Fibroblast of pulmonary artery (primary cell): ENCODE results near the gene OSER1.

Experiments used
- DNase-seq: peaks from one replicate; pipeline ENCODE4 v3.0.0-alpha.2; 2010; ENCODE audit warnings: low read depth
- H3K4me3 ChIP-seq: replicated peaks from 2 replicates; pipeline ENCODE4 v1.5.1; 2011; ENCODE audit warnings: low read depth, mild to moderate bottlenecking, control low read depth, low read length, moderate library complexity
- TF ChIP-seq, protein P1 (sequence below): IDR thresholded peaks from 2 replicates; pipeline ENCODE4 v1.5.1; 2011; ENCODE audit warnings: mild to moderate bottlenecking, control low read depth, low read length, inconsistent platforms; ENCODE audit errors: missing control alignments

The OSER1 gene

DNA sequence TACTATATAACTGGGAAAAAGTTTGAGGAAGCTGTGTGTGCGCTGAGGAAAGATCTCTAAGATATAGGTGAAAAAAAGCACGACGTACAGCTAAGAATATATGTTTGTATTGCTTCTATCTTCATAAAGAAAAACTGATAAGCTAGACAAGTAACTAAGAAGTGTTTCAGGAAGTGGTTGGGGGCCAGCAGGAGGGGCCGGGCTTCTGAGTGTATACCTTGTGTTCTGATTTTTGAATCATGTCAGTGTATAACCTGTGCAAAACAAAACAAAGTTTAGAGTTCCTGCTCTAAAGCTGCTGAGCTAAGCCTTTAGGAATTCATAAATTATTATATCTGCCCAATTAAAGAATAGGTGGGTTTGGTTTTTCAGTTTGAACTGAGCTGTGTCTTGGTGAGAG lies 7.9 kb upstream of the OSER1 start:
- TF ChIP-seq, protein P1, sequence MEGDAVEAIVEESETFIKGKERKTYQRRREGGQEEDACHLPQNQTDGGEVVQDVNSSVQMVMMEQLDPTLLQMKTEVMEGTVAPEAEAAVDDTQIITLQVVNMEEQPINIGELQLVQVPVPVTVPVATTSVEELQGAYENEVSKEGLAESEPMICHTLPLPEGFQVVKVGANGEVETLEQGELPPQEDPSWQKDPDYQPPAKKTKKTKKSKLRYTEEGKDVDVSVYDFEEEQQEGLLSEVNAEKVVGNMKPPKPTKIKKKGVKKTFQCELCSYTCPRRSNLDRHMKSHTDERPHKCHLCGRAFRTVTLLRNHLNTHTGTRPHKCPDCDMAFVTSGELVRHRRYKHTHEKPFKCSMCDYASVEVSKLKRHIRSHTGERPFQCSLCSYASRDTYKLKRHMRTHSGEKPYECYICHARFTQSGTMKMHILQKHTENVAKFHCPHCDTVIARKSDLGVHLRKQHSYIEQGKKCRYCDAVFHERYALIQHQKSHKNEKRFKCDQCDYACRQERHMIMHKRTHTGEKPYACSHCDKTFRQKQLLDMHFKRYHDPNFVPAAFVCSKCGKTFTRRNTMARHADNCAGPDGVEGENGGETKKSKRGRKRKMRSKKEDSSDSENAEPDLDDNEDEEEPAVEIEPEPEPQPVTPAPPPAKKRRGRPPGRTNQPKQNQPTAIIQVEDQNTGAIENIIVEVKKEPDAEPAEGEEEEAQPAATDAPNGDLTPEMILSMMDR: no peak
- no peak for DNase-seq
- H3K4me3 ChIP-seq: no peak overlapping the region

DNA sequence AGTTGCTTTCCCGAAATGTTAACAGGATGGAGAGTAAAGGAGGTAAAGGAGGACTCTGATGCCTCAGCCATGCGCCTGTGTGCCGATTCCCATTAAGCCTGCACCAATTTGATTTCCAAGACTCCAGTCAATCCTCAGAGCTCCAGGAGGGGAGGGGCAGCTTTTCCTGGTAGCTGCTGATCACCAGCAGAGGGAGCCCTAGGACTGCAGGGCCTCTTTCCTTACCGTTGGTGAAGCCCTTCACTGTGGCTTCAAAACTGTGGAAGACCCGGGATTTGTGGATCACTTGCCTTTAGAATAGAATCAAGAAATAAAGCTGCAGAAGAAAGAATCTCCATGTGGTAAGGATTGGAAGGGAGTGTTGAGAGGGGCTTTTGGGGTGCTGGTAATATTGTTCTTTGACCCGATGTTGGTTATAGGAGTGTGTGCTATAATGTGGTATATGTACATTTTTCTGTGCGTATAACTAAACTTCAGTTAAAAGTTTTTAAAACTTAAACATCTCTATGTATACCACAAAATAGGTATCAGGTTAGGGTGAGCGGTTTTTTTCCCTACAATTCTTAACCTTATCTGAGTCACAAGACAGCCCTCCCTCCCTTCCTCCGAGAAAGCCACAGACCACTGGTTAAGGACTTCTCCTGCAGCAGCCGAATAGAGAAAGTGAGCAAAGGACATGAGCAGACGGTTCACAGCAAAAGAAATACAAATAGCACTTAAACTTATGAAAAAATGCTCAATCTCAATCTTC lies 6.9 kb upstream of the OSER1 start:
- TF ChIP-seq, protein P1: peak; percentile 100
- peak; percentile 80 for DNase-seq
- H3K4me3 ChIP-seq: no peak overlapping the region

DNA sequence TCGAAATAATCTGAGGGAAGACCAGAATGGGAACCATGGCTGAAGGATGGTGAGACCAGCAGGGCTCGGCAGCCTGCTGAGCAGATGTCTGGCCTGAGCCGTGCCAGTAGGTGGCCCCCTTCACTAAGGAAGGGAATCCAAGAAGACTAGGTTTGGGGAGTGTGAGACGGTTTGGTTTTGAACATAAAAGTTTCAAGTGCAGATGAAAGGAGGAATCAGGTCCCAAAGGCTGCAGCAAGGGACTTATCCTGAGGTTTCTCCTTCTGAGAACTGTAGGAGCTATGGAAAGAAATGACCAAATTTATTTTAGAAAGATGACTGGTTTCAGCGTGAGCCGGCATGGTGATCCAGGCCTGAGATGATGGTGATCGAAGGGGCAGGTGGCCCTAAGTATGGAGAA lies 4.6 kb upstream of the OSER1 start:
- peak; percentile 79 for DNase-seq
- TF ChIP-seq, protein P1: peak; percentile 92

DNA sequence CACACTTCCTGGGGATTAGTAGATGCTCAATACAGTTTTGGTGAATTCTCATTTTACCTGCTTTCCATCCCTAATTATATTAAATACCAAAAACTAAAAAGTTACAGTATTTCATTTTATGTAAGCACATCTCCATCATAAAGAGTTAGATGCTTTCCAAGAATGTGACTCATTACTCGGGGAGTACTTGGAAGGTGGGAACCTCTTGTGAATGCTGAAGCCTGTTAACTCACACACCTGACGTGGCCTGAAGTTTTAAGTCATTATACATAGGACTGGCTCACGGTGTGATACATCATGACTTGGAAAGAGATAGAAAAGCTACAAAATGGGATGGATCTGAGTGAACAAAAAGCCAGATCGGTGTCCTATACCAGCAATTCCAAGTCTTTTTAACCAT lies 2.2 kb upstream of the OSER1 start:
- H3K4me3 ChIP-seq: no peak overlapping the region
- TF ChIP-seq, protein P1: no peak
- no peak for DNase-seq

More for the DNA sequence above, 4.6 kb upstream of the OSER1 start:
- no peak overlapping the region for H3K4me3 ChIP-seq

DNA sequence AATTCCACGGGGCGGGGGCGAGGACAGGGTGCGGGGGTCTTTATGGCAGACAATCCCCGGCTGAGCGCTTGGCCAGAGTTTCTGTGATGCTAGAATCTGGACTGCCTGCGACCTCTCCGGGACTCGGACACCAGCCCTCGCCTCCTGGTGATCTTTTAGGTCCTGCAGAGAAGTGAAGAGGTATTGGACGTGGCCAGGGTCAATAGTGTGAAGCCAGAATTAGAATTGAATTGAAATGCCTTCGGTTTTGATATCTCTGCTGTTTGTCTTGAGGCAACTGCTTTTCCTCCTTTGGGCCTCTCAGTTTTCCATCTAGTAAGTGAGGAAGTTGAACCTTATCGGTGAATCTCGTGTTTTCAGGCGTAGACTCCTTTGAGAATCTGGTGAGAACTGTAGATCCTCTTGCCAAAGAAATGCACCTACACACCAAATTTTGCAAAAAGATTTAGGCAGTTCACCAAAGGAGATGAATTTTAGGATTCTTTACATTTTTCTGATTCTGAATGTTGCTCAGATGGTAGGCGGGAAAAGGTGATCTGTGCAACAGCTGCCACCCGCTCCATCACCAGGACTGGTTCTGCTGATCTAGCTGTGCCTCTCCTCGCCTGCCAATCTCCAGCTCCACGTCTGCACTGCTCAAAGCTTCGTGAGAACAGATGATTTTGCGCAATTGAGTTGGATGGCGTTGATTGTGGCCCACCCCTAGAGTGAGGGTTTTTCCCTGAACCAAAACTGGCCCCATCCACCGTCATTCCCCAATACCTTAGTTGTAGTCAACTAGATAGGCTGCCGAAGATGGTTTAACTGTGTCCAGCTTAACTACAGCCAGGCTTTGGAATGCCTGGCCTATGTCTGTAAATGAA lies 837 bp upstream of the OSER1 start:
- H3K4me3 ChIP-seq: peak overlapping the region; percentile 85
- DNase-seq: peak; percentile 63
- TF ChIP-seq, protein P1: no peak

DNA sequence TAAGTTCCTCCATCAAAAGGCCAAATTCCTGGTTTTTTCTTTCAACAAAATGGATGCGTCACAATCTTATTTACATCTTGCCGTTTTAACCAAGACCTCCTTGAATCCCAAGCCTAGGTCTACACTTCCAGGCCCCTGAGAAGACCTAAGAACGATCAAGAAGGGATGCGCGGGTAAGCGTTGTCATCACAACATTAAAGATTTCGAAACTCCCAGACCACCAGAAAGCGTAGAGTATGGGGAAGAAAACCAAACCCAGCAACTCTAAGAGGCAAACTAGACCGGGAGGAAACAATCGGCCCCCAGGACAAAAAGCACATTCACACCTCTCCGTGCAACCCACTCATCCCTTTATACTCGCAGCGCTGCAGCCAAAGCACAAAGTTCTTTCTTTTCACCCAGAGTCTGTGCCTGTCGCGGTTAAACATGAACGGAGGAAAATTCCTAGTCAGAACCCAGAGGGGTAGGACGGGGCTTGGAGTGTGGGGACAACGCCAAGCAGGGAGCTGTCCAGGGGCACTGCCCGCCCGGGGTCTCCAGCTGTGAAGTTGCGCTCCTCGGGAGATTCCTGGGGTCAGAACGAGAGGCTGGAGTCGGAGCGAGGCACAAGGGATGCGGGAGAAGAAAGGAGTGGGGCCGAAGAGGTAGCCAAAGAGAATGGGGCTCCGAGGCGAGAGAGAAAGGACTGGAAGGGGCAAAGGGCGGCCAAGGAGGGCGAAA lies 725 bp downstream of the OSER1 start:
- TF ChIP-seq, protein P1: no peak
- H3K4me3 ChIP-seq: peak overlapping the region; percentile 95
- peak; percentile 36 for DNase-seq
